ENCODE results near the gene STEAP1B. TPM values are rescaled to one million over a fixed set of nuclear protein-coding genes. Genes with fewer than 3 reads are reported as not detected.

The STEAP1B gene
- total and polyA plus RNA-seq, 4 donors, result 0.36 to 5.1 (median 2.8) TPM; not detected in 1

DNA sequence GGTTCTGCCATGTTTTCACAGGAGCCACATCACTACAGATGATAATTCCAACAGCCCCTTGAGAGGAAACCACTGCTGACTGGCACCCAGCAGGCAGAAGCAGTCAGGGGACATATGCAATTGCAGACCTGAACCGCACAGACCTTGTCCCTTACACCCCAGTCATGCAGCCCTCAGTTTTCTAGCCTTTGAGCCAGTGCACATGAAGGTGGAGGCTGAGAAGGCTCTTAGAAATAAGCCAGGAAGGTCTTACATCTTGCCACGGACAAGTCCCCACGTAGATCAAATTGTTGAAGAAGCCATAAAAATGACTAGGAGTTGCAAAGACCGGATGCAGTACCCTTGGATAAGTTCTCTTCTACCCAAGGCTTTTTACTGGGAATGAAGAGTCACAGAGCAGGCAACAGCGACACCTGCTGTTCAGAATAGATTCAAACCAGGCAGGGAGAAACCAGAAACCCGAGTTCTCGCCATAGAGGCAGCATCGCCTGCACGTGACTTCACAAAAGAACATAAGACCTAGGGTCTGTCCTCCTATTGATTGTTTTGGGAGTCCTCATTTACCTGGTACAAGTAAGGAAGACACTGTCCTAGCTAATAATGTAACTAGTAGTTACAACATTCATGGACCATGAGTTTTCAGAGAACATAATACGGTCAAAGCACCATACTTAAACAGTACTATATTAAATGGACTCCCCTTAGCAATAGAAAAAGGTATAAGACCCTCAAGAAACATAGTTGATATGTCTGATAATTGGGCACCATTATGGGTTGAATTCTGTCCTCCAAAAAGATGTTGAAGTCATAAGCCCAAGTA is 11.1 kb downstream of the STEAP1B start:
- no peak overlapping the region for H3K4me3 ChIP-seq (ENCODE audit: low read length in 2 of 2)
- WGBS, 2 donors, result 18 to 22% methylated on average over 10 of the region's 10 CpGs

GRCh38 chr7:22487978-22488642 is 11.9 kb downstream of the STEAP1B start:
- H3K27ac ChIP-seq (ENCODE audit: low read depth in 1 of 2, low read length in 2 of 2), result no peak overlapping the region
- 86 to 90% methylated on average over 4 to 5 of the region's 5 CpGs for WGBS, 2 donors
- H3K27me3 ChIP-seq (ENCODE audit: control insufficient read depth in 1 of 2, insufficient read depth in 2 of 2, low read length in 1 of 2), result no peaks in the 10 kb centered on the region
- H3K9me3 ChIP-seq (ENCODE audit: control insufficient read depth, low read length), result no peaks in the 10 kb centered on the region
- DNase-seq (no peak), ATAC-seq (ENCODE audit: low FRiP score) (no peak)
- H3K4me3 ChIP-seq (ENCODE audit: low read length in 2 of 2), result no peak overlapping the region
- H3K4me1 ChIP-seq (ENCODE audit: control insufficient read depth in 1 of 2, insufficient read depth in 2 of 2, low read length in 2 of 2), result no peaks in the 10 kb centered on the region
- intact Hi-C loops (cut with DNase I), result loop anchor here (2.0 to 10.0 kb wide), 4 partner anchors 231 to 385 kb away; no protein-coding TSS in a partner anchor
- H3K36me3 ChIP-seq (ENCODE audit: control insufficient read depth in 1 of 2, insufficient read depth in 2 of 2, low read length in 1 of 2), result no peaks in the 10 kb centered on the region

More for the DNA sequence above, 11.1 kb downstream of the STEAP1B start:
- DNase-seq (no peak), ATAC-seq (ENCODE audit: low FRiP score) (peak; percentile 83)
- no peaks in the 10 kb centered on the region for H3K27me3 ChIP-seq (ENCODE audit: control insufficient read depth in 1 of 2, insufficient read depth in 2 of 2, low read length in 1 of 2)
- intact Hi-C loops (cut with DNase I), result loop anchor here (2.0 to 10.0 kb wide), 4 partner anchors 232 to 386 kb away; no protein-coding TSS in a partner anchor
- H3K27ac ChIP-seq (ENCODE audit: low read depth in 1 of 2, low read length in 2 of 2), result no peak overlapping the region
- H3K9me3 ChIP-seq (ENCODE audit: control insufficient read depth, low read length), result no peaks in the 10 kb centered on the region
- H3K4me1 ChIP-seq (ENCODE audit: control insufficient read depth in 1 of 2, insufficient read depth in 2 of 2, low read length in 2 of 2), result no peaks in the 10 kb centered on the region
- H3K36me3 ChIP-seq (ENCODE audit: control insufficient read depth in 1 of 2, insufficient read depth in 2 of 2, low read length in 1 of 2), result no peaks in the 10 kb centered on the region

GRCh38 chr7:22486597-22486996 is 13.4 kb downstream of the STEAP1B start:
- 84 to 88% methylated on average over 2 of the region's 2 CpGs for WGBS, 2 donors
- ATAC-seq (ENCODE audit: low FRiP score), result no peak
- intact Hi-C loops (cut with DNase I), result loop anchor here (5.0 to 10.0 kb wide), 2 partner anchors 229 to 232 kb away; no protein-coding TSS in a partner anchor

GRCh38 chr7:22485189-22485588 is 14.8 kb downstream of the STEAP1B start:
- H3K36me3 ChIP-seq (ENCODE audit: control insufficient read depth in 1 of 2, insufficient read depth in 2 of 2, low read length in 1 of 2), result no peaks in the 10 kb centered on the region
- ATAC-seq (ENCODE audit: low FRiP score), result no peak
- H3K4me1 ChIP-seq (ENCODE audit: control insufficient read depth in 1 of 2, insufficient read depth in 2 of 2, low read length in 2 of 2), result no peaks in the 10 kb centered on the region
- intact Hi-C loops (cut with DNase I), result loop anchor here (5.0 to 10.0 kb wide), 2 partner anchors 228 to 230 kb away; no protein-coding TSS in a partner anchor
- no peaks in the 10 kb centered on the region for H3K27me3 ChIP-seq (ENCODE audit: control insufficient read depth in 1 of 2, insufficient read depth in 2 of 2, low read length in 1 of 2)
- H3K9me3 ChIP-seq (ENCODE audit: control insufficient read depth, low read length), result no peaks in the 10 kb centered on the region
- H3K4me3 ChIP-seq (ENCODE audit: low read length in 2 of 2), result no peak overlapping the region
- H3K27ac ChIP-seq (ENCODE audit: low read depth in 1 of 2, low read length in 2 of 2), result no peak overlapping the region
- DNase-seq, result no peak

More at GRCh38 chr7:22486597-22486996, 13.4 kb downstream of the STEAP1B start:
- Histone ChIP-seq H3K27me3 (ENCODE audit: control insufficient read depth in 1 of 2, insufficient read depth in 2 of 2, low read length in 1 of 2) (no peaks in the 10 kb centered on the region), H3K4me1 (ENCODE audit: control insufficient read depth in 1 of 2, insufficient read depth in 2 of 2, low read length in 2 of 2) (no peaks in the 10 kb centered on the region), H3K27ac (ENCODE audit: low read depth in 1 of 2, low read length in 2 of 2) (no peak overlapping the region), H3K36me3 (ENCODE audit: control insufficient read depth in 1 of 2, insufficient read depth in 2 of 2, low read length in 1 of 2) (no peaks in the 10 kb centered on the region), H3K4me3 (ENCODE audit: low read length in 2 of 2) (no peak overlapping the region), H3K9me3 (ENCODE audit: control insufficient read depth, low read length) (no peaks in the 10 kb centered on the region)
- DNase-seq, result no peak

DNA sequence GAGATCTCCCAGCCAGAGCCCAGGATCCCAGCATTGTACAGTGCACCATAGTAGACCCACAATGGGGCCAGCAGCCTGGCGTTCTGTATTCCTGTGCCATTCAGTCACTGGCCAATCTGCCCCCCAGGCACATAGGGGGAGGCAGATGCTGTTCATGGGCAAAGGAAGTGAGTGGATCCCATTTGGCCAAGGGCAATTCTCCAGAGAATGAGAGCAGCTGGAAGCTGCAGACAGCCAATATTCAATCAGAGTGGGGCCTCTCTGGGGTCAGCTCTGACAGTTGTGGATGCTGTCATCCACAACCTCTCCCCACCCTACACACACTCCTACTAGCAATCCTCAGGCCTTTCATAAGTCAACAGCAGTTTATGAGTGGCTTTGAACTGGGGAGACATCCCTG is 17.5 kb downstream of the STEAP1B start:
- no peak for DNase-seq
- Histone ChIP-seq H3K27me3 (ENCODE audit: control insufficient read depth in 1 of 2, insufficient read depth in 2 of 2, low read length in 1 of 2) (no peaks in the 10 kb centered on the region), H3K4me1 (ENCODE audit: control insufficient read depth in 1 of 2, insufficient read depth in 2 of 2, low read length in 2 of 2) (no peaks in the 10 kb centered on the region), H3K36me3 (ENCODE audit: control insufficient read depth in 1 of 2, insufficient read depth in 2 of 2, low read length in 1 of 2) (no peaks in the 10 kb centered on the region), H3K9me3 (ENCODE audit: control insufficient read depth, low read length) (no peaks in the 10 kb centered on the region), H3K4me3 (ENCODE audit: low read length in 2 of 2) (no peak overlapping the region), H3K27ac (ENCODE audit: low read depth in 1 of 2, low read length in 2 of 2) (no peak overlapping the region)
- WGBS, 2 donors, result 63 to 78% methylated on average over 1 of the region's 1 CpG
- no peak for ATAC-seq (ENCODE audit: low FRiP score)
- intact Hi-C loops (cut with DNase I), result loop anchor here in 1 of 2 donors (10.0 kb wide), 1 partner anchor 228 kb away; no protein-coding TSS in a partner anchor

- DNase-seq (no peak), ATAC-seq (ENCODE audit: low FRiP score) (no peak)
- Histone ChIP-seq H3K9me3 (ENCODE audit: control insufficient read depth, low read length) (no peaks in the 10 kb centered on the region), H3K27me3 (ENCODE audit: control insufficient read depth in 1 of 2, insufficient read depth in 2 of 2, low read length in 1 of 2) (no peaks in the 10 kb centered on the region), H3K36me3 (ENCODE audit: control insufficient read depth in 1 of 2, insufficient read depth in 2 of 2, low read length in 1 of 2) (no peaks in the 10 kb centered on the region), H3K4me3 (ENCODE audit: low read length in 2 of 2) (no peak overlapping the region), H3K27ac (ENCODE audit: low read depth in 1 of 2, low read length in 2 of 2) (no peak overlapping the region), H3K4me1 (ENCODE audit: control insufficient read depth in 1 of 2, insufficient read depth in 2 of 2, low read length in 2 of 2) (no peaks in the 10 kb centered on the region)
- intact Hi-C loops (cut with DNase I), result loop anchor here in 1 of 2 donors (10.0 kb wide), 1 partner anchor 227 kb away; no protein-coding TSS in a partner anchor
- 80 to 84% methylated on average over 5 of the region's 5 CpGs for WGBS, 2 donors
These were observed 18.3 kb downstream of the STEAP1B start for GRCh38 chr7:22481726-22482125.

GRCh38 chr7:22480523-22481075 is 19.4 kb downstream of the STEAP1B start:
- H3K27me3 ChIP-seq (ENCODE audit: control insufficient read depth in 1 of 2, insufficient read depth in 2 of 2, low read length in 1 of 2), result no peaks in the 10 kb centered on the region
- no peaks in the 10 kb centered on the region for H3K4me1 ChIP-seq (ENCODE audit: control insufficient read depth in 1 of 2, insufficient read depth in 2 of 2, low read length in 2 of 2)
- H3K36me3 ChIP-seq (ENCODE audit: control insufficient read depth in 1 of 2, insufficient read depth in 2 of 2, low read length in 1 of 2), result no peaks in the 10 kb centered on the region
- no peak overlapping the region for H3K27ac ChIP-seq (ENCODE audit: low read depth in 1 of 2, low read length in 2 of 2)
- H3K4me3 ChIP-seq (ENCODE audit: low read length in 2 of 2), result no peak overlapping the region
- ATAC-seq (ENCODE audit: low FRiP score) (no peak), DNase-seq (no peak)
- no peaks in the 10 kb centered on the region for H3K9me3 ChIP-seq (ENCODE audit: control insufficient read depth, low read length)
- intact Hi-C loops (cut with DNase I), result loop anchor here in 1 of 2 donors (10.0 kb wide), 1 partner anchor 226 kb away; no protein-coding TSS in a partner anchor
- 73 to 80% methylated on average over 4 of the region's 4 CpGs for WGBS, 2 donors

DNA sequence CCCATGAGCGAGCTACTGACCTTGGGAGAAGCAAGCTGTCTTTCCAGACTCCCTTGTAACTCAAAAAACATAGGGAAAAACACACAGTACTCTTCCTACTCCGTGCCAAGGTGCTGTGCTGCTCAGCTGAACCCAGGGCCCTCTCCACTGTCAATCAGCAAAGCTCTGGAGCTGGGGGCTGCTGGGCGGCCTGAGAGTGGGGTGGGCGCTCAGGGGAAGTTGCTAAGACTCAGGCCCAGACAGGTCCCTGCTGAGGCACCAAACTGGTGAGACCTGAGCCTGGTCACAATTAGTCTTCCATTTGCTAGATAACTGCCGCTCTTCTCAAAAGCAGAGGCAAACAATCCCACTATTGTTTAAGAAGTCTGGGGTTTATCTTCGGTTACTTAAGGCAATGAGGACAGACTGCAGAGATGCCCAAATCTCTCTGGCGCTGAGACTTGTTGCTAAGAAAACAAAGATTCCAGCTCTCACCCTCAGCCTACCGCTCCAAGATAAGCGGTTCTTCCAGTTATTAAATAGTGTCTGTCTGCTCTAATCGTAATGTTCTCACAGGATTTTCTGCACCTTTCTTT is 22.0 kb downstream of the STEAP1B start:
- no peaks in the 10 kb centered on the region for H3K9me3 ChIP-seq (ENCODE audit: control insufficient read depth, low read length)
- H3K4me1 ChIP-seq (ENCODE audit: control insufficient read depth in 1 of 2, insufficient read depth in 2 of 2, low read length in 2 of 2), result no peaks in the 10 kb centered on the region
- DNase-seq, result no peak
- intact Hi-C loops (cut with DNase I), result no loop called here
- 63 to 72% methylated on average over 10 of the region's 10 CpGs for WGBS, 2 donors
- H3K4me3 ChIP-seq (ENCODE audit: low read length in 2 of 2), result no peak overlapping the region
- H3K27me3 ChIP-seq (ENCODE audit: control insufficient read depth in 1 of 2, insufficient read depth in 2 of 2, low read length in 1 of 2), result peaks cover 0 to 3% of the 10 kb centered on the region in 2 donors
- no peak for ATAC-seq (ENCODE audit: low FRiP score)
- no peaks in the 10 kb centered on the region for H3K36me3 ChIP-seq (ENCODE audit: control insufficient read depth in 1 of 2, insufficient read depth in 2 of 2, low read length in 1 of 2)
- no peak overlapping the region for H3K27ac ChIP-seq (ENCODE audit: low read depth in 1 of 2, low read length in 2 of 2)
